GM23338 (cell line): ENCODE results near the gene GSX2.
A peak's percentile ranks its signal among the peaks of the same experiment; 100 is the strongest.

Experiments
- EZH2 ChIP-seq: fragments of 200-600 bp; sonication (generic); IDR thresholded peaks from one replicate; pipeline ENCODE4 v1.8.0; 2017; ENCODE audit warnings: antibody characterized with exemption, mild to moderate bottlenecking, low read depth; ENCODE audit not compliant: unreplicated experiment
- POLR2AphosphoS5 ChIP-seq: IDR thresholded peaks from 2 replicates; pipeline ENCODE4 v1.6.1; 2016; ENCODE audit warnings: antibody characterized with exemption, low read depth
- STAT1 ChIP-seq: IDR thresholded peaks from one replicate; pipeline ENCODE4 v1.6.1; 2016; ENCODE audit warnings: antibody characterized with exemption; ENCODE audit not compliant: unreplicated experiment
- ZNF114 ChIP-seq: fragments of 250-450 bp; sonication (Bioruptor Pico); IDR thresholded peaks from 2 replicates; pipeline ENCODE4 v1.5.0; 2020; ENCODE audit warnings: mild to moderate bottlenecking, moderate library complexity
- TF ChIP-seq, protein P1 (sequence below), 2 experiments: fragments of 200-600 bp in 1 of 2; sonication (generic) in 1 of 2; conservative IDR thresholded peaks; 2 replicates each; pipeline versions ENCODE4 v1.5.1 to v1.6.1; 2016 to 2017; ENCODE audit warnings: antibody characterized with exemption in 2 of 2, low read depth in 2 of 2, mild to moderate bottlenecking in 2 of 2, moderate library complexity in 1 of 2
- TF ChIP-seq, protein P2 (sequence below): IDR thresholded peaks from one replicate; pipeline ENCODE4 v1.6.1; 2018; ENCODE audit warnings: antibody characterized with exemption; ENCODE audit not compliant: unreplicated experiment

DNA sequence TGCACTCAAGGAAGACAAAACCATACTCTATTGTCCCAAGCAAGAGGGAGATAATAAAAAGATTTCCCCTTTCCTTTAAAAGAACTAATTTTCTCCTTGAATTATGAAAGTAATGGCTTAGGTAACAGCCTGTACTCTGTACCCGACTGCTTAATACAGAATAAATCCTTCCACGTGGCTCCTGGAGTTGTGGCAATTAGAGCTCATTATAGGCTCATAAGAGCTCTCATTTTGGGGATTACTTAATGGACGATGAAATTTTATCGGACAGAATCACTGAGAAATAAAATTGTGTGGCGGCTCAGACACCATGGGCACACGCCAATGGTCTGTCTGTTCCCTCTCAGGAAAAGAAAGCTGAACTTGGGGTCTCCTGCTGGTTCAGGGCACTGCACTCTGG lies 2.8 kb upstream of the GSX2 start:
- peak; percentile 24 for TF ChIP-seq EZH2
- TF ChIP-seq POLR2AphosphoS5: no peak
- TF ChIP-seq, protein P1, sequence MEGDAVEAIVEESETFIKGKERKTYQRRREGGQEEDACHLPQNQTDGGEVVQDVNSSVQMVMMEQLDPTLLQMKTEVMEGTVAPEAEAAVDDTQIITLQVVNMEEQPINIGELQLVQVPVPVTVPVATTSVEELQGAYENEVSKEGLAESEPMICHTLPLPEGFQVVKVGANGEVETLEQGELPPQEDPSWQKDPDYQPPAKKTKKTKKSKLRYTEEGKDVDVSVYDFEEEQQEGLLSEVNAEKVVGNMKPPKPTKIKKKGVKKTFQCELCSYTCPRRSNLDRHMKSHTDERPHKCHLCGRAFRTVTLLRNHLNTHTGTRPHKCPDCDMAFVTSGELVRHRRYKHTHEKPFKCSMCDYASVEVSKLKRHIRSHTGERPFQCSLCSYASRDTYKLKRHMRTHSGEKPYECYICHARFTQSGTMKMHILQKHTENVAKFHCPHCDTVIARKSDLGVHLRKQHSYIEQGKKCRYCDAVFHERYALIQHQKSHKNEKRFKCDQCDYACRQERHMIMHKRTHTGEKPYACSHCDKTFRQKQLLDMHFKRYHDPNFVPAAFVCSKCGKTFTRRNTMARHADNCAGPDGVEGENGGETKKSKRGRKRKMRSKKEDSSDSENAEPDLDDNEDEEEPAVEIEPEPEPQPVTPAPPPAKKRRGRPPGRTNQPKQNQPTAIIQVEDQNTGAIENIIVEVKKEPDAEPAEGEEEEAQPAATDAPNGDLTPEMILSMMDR (conservative IDR thresholded peaks at IDR 0.05; ENCODE audit: low read depth in 2 of 2): no peak
- TF ChIP-seq STAT1: no peak
- TF ChIP-seq ZNF114 (CRISPR knock-in tag): no peak
- TF ChIP-seq, protein P2, sequence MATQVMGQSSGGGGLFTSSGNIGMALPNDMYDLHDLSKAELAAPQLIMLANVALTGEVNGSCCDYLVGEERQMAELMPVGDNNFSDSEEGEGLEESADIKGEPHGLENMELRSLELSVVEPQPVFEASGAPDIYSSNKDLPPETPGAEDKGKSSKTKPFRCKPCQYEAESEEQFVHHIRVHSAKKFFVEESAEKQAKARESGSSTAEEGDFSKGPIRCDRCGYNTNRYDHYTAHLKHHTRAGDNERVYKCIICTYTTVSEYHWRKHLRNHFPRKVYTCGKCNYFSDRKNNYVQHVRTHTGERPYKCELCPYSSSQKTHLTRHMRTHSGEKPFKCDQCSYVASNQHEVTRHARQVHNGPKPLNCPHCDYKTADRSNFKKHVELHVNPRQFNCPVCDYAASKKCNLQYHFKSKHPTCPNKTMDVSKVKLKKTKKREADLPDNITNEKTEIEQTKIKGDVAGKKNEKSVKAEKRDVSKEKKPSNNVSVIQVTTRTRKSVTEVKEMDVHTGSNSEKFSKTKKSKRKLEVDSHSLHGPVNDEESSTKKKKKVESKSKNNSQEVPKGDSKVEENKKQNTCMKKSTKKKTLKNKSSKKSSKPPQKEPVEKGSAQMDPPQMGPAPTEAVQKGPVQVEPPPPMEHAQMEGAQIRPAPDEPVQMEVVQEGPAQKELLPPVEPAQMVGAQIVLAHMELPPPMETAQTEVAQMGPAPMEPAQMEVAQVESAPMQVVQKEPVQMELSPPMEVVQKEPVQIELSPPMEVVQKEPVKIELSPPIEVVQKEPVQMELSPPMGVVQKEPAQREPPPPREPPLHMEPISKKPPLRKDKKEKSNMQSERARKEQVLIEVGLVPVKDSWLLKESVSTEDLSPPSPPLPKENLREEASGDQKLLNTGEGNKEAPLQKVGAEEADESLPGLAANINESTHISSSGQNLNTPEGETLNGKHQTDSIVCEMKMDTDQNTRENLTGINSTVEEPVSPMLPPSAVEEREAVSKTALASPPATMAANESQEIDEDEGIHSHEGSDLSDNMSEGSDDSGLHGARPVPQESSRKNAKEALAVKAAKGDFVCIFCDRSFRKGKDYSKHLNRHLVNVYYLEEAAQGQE: no peak
